GM10266 (cell line): ENCODE results near the gene PLEKHG4B.

Experiments used
- DNase-seq: peaks from one replicate; pipeline ENCODE4 v3.0.0; 2012; ENCODE audit errors: extremely low spot score
- TF ChIP-seq, protein P1 (sequence below): IDR thresholded peaks from 2 replicates; pipeline ENCODE4 v1.5.1; 2012; ENCODE audit warnings: mild to moderate bottlenecking, low read depth; ENCODE audit not compliant: control insufficient read depth, insufficient read depth; ENCODE audit errors: missing control alignments

The PLEKHG4B gene

DNA sequence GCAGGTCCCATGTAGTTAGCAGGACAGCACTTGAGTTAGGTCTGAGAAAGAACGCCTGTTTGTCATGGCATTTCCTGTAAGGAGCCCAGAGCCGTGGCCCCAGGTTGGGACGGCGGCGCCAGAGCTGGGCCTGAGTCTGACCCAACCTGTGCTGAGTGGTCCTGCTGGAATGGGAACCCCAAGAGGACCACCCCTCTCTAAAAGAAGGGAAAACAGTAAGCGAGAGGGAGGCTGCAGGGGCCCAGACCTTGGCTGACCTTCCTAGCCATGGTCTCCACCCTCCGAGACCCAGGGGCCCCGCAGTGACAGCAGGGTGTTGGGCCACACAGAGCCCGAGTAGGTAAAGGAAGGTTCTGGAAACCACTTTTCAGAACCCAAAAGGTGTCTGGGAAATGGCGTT, 97.5 kb downstream of the PLEKHG4B start:
- no peak for DNase-seq
- TF ChIP-seq, protein P1, sequence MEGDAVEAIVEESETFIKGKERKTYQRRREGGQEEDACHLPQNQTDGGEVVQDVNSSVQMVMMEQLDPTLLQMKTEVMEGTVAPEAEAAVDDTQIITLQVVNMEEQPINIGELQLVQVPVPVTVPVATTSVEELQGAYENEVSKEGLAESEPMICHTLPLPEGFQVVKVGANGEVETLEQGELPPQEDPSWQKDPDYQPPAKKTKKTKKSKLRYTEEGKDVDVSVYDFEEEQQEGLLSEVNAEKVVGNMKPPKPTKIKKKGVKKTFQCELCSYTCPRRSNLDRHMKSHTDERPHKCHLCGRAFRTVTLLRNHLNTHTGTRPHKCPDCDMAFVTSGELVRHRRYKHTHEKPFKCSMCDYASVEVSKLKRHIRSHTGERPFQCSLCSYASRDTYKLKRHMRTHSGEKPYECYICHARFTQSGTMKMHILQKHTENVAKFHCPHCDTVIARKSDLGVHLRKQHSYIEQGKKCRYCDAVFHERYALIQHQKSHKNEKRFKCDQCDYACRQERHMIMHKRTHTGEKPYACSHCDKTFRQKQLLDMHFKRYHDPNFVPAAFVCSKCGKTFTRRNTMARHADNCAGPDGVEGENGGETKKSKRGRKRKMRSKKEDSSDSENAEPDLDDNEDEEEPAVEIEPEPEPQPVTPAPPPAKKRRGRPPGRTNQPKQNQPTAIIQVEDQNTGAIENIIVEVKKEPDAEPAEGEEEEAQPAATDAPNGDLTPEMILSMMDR = no peak

DNA sequence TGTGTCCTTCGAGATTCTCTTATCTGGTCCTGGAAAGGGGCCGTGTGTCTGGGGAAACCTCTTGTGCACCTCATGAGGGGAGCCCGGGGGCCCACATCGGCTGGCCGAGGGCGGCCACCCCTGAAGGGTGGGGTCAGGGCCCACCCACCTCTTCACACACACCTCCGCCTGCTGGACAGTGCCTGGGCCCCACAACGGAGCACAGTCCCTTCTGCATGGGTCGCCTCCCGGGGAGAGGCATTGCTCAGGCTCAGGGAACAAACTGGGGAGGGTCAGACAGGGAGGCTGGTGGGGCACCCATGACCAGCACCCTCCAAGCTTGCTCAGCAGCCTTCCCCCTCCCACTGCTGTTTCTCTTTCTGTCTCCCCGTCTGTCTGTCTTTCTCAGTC, 98.0 kb downstream of the PLEKHG4B start:
- TF ChIP-seq, protein P1 = no peak
- no peak for DNase-seq

DNA sequence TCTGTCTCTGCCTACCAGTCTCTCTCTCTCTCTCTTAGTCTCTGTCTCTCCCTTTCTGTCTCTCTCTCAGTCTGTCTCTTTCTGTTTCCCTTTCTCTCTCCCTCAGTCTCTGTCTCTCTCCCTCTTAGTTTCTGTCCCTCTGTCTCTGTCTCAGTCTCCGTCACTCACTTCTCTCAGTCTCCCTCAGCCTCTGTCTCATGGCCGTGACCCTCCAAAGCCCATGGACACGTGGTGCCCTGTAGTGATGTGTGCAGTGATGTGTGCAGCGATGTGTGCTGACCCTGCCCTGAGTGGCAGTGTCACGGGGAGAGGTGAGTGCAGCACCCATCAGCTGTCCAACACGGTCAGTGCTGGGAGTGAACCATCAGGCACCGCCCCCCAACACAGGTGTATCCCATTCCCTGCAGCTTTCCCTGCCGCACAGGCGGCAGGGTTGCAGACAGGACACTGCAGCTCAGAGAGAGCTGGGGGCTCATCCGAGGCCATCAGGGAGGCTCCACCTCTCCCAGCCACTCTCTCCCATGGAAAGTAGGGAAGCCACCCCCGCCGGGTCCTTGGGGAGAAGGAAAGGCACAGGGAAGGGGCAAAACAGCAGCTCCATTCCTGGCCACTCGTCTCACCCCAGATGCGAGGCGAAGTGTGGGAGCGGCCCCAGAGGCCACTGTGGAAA, 98.5 kb downstream of the PLEKHG4B start:
- TF ChIP-seq, protein P1 = no peak
- no peak for DNase-seq

DNA sequence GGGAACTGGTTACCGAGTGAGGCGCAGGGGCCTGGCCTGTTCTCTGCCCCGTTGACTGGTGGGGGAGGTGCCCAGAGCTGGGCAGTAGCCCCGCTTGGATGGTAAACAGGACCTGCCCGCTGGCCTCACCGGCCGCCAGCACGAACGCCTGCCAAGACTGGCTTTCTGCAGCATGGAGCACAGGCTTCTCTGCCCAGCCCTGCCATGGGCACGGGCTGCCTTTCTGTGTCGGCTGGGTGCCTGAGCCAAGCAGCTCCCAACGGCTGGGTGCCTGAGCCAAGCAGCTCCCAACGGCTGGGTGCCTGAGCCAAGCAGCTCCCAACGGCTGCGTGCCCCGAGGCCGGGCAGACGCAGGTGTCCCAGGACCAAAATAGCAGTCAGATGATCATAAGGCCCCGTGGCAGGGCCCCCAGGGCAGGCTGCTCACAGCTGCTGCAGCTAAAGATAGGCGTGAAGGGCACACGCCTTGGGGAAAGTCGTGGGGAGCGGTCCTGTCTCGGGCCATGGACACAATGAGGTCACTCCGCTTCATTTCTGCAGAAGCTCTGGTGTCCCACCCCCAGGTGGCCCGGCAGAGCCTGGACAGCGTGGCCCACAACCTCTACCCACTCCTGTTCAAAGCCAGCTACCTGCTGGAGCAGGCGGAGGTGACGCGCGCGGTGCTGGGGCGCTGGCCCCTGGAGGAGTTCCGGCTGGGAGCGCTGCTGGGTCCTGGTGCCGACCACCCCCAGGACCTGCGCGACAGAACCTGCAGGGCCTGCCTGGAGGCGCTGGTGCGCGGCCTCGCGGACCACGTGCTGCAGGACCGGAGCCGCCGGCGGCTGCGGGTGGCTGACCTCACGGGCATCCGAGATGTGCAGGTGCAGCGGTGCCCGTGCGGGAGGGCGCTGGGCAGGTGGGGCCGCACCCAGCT, 99.3 kb downstream of the PLEKHG4B start, which contains the start of gene LRRC14B:
Gene LRRC14B (plus strand): TSS at position 460 of the 913 bp plus-strand sequence. CDS start 44 bp downstream, at position 504.
- TF ChIP-seq, protein P1 = no peak
- DNase-seq = no peak

DNA sequence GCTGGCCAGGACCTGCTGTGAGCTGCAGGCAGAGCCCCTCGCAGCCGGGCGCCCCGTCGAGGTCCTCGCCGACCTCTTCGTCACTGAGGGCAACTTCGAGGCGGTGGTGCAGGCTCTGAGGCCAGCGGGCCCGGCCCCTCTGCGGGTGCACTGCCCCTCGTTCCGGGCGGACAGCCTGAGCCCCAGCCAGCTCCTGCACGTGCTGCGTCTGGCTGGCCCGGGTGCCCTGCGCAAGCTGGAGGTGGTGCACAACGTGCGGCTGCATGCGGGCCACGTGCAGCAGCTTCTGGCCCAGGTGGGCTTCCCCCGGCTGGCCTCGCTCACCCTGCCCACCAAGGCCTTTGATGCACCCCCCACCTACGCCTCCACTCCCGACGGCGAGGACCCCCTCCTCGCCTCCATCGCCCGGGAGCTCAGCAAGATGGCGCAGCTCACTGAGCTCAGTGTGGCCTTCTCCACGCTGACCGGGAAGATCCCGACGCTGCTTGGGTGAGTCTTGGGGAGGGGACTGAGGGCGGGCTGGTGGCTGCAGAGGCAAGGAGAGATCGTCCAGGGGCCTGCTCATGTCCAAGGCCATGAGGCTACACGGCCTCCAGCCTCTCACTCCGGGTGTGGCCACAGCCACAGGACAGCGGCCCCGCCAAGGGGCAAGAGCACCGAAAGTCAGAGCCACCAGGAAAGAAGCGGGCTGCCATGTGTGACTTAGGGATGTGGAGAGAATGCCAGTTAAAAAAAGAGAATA, 100.2 kb downstream of the PLEKHG4B start:
- TF ChIP-seq, protein P1 = no peak

DNA sequence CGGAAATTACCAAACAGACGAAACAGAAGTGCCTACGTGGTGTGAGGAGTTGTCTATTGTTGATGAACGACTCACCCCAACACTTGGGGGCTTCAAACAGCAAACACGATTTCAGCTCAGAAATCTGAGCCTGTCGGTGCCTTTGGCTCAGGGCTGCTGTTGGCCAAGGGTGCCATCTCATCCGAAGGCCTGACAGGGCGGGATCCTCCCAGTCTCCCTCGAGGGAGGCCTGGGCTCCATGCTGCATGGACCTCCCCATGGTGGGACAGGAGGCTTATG, 100.7 kb downstream of the PLEKHG4B start:
- TF ChIP-seq, protein P1 = no peak
- no peak for DNase-seq

More for the DNA sequence above, 100.2 kb downstream of the PLEKHG4B start:
- DNase-seq = no peak
